NCI-H128 (cell line): ENCODE data around the gene COLQ.
"Not testable (repeated sequence)": the region's sequence is repeated elsewhere in the genome, so short reads cannot be mapped to it uniquely, and the experiment has no call there.

ENCODE experiments used
- DNase-seq: peaks from one replicate; lab custom pipeline; 2025; ENCODE audit not compliant: unreplicated experiment; lab: John Stamatoyannopoulos, UW

Gene COLQ

DNA sequence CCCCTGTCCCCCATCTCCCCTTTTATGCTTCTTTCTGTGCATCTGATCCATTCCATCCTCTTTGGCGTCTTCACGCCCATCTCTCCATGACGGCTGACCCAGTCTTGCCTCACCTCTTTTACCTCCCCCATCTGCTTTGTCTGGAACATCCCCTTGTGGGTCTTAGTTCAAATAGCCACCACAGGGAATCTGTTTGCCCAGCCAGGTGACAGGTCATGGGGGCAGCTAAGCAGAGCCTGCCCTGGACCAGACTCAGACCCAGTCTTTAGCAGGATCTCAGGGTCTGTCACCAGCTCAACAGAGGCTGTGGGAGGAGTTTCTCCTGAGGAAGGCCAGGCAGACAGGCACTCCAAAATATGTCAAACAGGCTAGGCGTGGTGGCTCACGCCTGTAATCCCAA, 28.1 kb downstream of the COLQ start:
- no peak for DNase-seq

DNA sequence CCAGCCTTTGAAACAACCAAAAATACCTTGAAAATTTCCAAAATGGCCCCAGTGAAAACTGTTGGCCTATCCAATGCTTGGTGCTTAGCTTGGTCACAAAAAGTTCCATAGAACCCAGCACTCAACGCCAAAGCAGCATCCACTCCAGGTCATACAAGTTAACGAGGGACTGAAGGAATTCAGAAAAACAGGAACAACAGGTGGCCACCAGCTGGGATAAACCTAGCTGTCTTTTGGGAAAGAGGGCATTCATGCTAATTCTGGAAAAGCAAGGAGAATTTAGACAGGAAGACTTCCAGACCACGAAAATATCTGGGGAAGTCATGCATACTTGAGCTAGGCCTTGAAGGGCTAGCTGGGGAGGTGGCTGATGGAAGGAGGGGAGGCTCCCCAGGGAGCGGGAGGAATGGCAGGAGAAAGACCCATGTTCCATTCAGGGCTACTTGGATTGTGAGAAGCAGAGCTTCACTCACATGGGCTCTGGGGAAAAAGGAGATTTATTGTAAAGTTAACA, 28.6 kb downstream of the COLQ start:
- no peak for DNase-seq

DNA sequence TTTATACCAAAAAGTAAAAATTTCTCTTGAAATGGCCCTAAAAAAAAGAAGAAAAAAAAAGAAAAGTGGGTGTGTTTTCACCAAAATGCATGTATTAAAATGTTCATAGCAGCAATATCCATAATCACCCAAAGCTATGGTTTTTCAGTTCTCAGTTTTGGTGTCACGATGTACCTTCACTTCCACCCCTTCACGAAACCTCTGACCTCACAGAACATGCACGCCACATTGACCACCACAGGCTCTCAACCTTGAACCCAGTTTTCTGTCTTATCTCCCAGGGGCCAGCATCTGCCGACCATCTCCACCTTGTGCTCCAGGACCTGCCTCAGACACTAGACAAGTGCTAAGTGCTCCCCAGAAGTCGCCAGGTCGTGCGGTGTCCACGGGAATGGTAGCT, 30.4 kb downstream of the COLQ start:
- no peak for DNase-seq

DNA sequence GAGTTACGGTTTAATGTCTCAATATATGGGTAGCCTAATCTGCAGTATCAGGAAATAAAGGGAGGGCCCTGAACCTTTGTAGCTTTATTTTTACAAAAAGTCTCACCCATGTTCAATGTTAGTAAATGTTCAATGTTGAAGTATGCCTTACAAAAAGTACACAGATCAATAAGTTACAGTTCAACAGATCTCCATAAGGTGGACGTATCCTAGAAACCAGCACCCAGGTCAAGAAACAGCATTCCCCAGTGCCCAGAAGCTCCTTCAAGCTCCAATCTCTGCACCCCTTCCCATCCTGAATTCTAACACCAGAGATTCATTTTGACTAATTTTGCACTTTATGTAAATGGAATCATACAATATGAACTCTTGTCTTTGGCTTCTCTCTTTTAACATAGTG, 31.3 kb downstream of the COLQ start:
- no peak for DNase-seq

DNA sequence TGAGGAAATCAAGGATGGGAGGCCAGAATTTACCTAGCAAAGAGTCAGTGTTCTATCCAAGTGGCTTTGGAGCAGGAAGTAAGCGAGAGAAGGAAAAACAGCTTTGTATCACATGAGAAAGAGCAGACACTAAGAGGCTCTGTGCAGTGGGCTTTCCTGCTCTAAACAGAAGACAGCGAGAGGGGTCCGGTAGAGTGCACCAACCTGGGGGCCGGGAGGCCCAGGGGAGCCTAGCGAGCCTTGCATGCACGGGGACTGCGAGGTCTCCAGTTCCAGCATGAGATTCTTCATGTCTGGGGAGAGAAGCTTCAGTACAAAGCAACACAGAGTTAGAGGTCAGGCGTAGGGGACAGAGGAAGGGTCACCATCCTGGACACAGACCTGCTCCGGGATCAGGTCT, 33.5 kb downstream of the COLQ start:
- no peak for DNase-seq

DNA sequence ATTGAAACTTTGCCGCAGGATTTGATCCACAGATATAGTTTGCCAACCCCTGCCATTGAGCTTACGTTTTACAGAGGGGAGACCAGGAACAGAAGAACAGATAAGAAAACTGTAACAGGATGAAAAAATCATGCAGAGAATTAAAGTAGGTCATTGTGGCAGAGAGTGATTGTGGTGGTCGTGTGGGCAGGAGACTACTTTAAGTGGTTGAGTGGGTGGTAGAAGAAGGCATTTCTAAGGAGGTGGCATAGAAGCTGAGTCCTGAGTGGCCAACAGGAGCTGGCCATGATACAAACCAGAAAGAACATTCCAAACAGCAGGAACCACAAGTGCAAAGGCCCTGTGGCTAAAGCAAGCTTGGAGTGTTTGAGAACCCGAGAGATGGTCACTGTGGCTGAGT, 34.5 kb downstream of the COLQ start:
- DNase-seq: no peak

DNA sequence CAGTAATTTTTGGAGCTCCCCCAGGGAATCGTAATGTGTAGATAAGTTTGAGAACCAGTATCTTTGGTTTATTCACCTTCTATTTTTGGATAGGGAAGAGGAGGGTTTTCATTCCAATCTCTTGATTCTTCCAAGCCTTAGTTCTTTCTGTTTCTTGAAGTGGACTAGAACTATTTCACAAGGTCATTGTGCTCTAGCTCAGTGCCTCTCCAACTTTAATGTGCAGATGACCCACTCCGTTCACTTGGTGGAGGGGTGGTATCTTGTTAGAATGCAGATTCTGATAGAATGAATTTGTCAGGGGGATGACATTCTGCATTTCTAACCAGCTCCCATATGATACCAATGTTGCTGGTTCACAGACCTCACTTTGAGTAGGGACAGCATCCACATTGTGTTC, 35.5 kb downstream of the COLQ start:
- DNase-seq: no peak

DNA sequence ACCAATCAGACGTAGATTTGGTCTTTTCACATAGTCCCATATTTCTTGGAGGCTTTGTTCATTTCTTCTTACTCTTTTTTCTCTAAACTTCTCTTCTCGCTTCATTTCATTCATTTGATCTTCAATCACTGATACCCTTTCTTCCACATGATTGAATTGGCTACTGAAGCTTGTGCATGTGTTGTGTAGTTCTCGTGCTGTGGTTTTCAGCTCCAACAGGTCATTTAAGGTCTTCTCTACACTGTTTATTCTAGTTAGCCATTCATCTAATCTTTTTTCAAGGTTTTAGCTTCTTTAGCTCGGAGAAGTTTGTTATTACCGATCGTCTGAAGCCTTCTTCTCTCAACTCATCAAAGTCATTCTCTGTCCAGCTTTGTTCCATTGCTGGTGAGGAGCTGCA, 37.0 kb downstream of the COLQ start:
- DNase-seq: not testable (repeated sequence)

DNA sequence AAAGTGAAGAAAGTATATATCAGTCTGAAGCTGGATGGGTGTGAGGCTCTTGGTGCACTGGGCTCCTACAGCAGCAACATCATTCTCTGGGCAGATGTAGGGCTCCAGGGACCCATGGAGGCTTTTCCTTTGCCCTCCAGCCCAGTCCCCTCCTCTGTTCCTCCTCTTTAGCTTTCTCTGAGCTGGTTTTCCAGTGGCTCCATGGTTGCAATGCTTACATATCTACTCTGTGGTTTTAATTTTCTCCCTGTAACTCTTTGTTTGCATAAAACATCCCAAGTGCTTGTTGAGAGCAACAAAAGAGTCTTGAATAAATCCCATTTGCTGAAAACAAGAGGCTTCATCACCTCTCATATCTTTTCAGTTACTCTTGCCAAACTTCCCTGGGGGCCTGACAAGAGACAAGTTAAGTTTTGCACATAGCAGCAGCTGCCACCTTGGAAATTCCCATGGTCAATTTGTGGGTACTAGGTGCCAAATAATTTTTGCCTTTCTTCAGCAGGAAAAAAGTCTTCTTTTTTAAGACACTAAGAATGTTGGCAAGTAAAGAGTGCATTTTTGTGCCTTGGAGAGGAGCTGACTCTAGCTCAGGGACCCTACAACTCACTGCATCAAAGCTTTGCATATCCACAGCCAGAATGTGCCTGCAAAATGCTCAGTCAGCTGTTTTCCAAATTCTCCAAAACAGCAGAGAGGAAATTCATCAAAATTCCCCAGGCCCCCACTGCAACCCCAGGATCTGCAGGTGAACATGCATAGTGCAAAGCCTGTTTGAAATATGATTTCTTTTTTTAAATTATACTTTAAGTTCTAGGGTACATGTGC, 41.9 kb downstream of the COLQ start:
- no peak for DNase-seq

DNA sequence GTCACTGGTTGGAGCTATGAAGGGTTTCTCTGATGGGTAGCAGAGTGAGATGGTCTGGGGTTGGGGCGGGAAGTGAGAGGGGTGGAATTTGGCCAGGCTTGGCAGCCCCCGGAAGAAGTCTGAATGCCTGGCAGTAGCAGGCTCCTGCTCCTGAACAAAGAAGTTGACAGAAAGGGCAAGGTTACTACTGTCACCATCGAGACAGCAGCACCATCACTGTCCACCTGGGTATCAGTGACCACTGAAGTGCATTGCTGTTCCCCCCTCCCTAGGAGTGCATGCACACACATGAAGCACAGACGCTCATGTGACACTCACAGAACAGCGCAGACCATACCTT, 42.9 kb downstream of the COLQ start:
- no peak for DNase-seq

DNA sequence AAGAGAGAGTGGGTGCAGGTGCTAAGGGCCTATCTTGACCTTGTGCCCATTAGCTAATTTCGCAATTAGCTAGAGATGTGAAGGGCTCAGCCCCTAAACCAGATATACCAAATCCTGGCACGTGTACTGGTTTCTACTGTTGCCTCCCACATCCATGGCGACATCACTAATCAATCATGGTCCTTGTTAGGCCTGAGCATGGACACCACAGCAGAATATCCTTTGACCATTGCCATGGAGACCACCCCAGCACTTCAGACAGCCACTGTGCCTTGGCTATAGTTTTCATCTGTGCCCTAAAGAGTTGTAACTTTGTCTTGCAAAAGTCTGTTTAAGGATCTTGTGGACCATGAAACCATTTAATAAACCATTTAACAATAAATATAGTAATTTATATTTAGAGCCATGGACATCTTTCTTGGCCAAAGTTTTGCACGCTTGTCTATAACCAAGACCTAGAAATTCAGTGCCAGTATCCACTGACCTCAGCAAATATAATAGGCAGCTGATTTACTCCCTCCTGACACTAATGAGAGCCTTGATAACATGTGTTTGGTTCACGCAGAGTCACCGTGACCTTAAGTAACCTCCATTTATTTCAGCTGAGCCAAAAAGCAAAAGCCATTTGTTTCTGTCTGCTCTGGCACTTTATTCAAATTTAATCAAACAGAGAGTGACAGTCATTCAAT, 43.4 kb downstream of the COLQ start:
- DNase-seq: no peak

DNA sequence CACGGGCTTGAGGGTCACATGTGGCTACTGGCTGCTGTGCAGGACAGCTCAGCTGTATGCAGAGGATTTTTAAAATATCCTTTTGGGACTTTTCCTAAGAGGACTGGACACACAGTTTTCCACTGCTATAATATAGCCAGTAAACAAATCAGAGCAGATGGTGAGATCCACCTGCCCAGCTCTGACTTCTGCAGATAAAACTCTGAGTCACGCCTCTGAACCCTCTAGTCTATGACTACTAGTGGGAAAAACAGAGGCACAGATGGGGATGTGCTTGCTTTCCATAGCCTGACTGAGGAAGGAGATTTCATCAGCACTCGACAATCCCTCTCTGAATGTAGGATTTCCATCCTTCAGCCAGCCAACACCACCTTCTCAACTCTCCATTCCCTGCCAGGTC, 45.1 kb downstream of the COLQ start:
- no peak for DNase-seq

DNA sequence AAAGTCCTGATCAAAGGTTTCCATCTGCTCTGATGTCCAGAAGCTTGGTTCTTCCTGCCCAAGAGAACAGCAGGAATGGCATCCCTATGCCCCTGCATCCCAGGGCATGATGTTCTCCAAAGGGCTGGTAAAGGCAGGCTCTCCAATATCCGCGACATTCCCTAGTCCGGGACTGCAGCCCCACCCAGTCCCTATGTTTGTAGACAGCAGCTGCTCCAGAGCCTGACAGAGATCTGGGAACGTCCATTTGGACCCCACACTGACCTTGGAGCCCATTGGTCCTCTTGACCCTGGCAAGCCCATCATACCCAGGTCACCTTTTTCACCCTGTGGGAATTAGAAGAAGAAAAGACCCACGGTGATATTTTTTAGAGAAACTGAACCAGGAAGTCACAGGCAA, 46.3 kb downstream of the COLQ start:
- DNase-seq: no peak

DNA sequence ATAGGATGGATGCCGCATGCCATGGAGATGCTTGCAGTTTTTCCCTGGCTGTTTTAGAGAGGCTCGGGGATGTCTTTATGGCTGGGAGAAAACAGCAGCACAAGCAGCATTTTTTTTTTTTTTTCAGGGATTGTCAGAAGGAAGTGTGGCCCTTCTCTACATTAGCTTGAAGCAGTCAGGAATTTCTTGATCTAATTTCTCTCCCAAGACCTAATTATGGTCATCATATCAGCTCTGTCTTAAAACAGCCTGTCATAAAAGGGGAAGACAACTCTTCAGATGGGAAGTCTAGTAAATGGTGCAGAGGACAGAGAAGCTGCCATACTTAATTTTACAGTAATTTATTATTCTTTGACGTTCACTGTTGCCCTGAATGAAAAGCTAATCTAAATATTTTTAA, 49.6 kb downstream of the COLQ start:
- DNase-seq: no peak

DNA sequence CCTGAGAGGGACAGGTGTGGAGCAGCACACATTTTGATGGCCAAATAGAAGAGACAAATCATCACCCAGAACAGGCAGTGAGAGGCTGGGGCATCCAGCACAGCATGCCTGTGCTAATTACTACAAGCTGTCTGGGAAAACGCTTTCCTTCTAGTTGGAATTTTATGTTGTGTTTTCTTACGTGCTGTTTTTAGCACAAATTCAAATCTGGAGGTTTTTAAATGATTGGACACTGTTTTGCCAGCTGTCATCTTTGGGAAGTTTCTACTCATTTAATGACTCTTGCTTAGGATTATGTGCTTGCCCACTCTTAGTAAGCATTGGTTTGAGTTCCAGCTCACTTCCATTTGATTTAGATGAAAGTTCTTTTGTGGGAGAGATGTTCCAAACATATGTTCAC, 50.7 kb downstream of the COLQ start:
- DNase-seq: no peak

DNA sequence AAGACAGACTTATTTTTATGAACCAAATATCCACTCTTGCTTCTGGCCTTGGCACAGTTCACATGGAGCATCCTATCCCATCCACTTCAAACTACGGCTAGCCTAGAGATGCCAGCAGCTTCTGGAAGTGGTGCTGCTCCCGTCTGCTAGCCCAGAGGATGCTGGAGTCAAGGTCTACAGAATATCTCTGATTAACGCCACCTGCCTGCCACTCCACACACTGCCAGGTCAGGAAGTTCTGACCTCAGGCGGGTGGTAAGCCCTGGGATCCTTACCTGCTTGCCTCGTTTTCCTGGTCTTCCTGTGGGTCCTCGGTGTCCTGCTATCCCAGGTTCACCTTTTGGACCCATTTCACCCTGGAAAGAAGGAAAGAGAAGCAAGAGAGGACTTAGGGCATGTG, 51.2 kb downstream of the COLQ start:
- DNase-seq: no peak

DNA sequence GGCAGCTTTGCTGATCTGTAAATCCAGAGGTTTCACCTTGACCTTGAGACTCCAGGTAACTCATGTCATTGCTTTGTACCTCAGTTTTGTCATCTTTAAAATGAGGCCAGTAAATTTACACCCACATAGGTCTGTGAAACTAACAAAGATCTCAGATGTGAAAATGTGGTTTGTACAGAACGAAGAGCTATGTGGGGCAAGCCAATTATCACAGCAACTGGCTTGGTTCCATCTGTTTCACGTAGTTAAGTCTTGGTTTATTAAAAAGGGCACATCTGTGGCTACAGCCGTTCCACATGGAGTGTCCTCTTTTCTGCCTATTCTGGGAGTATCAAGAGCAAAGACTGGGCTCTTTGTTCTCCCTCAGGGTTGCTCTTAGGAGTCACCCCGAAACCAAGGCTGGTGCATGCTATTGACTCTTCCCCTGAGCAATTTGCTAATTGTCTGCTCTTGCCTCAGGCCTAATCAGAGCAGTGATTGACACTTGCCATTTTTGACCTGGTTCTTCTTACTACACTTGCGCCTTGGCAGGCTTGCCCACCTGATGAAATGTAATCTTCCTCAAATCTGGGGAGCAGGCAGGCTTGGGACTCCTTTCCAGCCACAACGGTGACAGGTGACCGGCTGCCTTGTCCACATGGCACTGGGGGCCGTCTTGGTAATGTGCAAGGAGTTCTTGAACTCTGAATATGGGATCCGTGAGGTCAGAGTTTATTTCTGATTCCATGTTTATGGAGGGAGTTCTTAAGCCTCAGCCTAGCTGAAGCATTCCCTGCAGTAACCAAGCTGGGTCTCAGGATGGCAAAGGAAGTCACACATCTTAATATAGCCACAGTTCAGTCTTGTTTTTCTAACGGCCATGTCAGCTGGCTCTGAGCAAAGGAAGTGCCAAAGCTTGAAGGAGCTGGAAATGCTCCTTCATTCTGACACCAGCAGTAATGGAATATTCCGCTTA, 54.0 kb downstream of the COLQ start:
- no peak for DNase-seq

DNA sequence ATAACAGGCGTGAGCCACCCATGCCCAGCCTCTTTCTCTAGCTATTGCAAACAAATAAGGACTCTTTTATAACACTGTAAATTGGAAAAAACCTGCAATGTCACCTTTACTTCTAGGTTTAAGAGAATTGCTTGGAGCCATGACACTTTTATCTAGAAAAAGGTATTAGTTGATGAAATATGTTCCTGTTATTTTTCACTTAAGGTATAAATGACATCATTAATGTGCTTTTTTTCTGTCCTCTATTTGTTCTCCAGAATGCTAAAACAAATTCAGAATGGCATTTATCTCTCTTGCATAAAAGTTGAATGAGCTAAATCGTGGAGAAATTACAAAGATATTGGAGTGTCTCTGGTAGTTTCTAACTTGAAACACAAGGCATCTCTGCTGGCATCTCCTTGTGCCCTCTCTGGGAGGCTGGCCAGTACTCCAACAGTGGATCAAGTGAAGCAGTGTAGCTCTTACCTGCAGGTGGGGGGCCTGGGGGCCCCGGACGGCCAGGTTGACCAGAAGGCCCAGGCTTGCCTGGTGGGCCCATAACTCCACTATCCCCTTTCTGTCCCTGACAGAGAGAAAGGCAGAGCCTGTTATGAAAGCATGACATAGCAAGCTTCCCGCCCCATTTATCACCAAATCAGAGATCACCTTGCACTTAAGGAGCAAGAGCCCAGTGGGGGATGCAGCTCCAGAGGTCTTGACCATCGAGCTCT, 55.5 kb downstream of the COLQ start:
- no peak for DNase-seq

DNA sequence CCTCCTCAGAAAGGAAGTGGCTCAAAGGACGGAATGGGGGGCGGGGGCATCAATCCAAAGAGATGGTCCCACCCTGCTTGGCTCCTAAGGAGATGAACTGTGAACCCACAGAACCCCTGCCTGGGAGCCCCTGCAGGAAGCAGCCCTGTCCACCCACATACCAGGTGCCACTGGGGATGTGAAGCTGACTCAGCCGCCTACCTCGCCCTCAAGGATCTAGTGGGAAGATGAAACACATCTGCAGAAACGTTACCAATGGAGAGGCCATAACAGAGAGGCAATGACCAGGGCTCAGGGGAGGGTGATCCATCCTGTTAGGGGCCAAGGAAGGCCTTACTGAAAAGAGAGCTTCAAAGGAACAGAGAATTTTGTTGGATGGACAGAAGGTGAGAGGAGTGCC, 59.1 kb downstream of the COLQ start:
- DNase-seq: no peak

DNA sequence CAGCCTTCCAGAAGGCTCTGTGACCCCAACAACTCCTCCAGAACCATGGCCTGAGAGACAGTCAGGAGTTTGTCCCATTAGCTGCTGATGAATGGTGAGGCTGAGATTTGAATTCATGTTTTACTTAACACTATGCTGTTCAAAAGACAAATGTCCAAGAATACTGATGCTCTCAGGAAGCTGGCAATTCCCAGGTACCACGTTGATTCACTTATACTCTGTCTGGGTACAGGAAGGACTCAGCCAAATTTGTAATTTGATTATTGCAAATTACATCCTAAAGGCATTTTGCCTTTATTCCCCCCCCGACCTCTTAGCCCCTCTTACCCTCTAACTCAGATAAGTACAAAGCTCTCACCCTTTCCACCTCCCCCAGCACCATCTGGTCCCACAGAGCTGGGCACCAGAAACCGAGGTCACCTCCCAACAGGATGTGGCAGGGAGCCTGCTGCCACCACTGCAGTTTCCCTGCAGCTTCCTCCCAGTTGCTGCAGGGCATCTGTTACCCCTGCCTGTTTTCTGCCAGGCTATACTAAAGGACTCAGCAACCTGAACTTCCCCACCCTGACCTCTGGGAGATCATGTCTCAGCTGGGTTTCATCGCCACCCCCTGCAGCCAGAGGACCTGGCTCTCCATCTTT, 60.5 kb downstream of the COLQ start:
- DNase-seq: no peak
